HCT116 (cell line): ENCODE results near the gene CRLF3.
"Not testable (repeated sequence)": the region's sequence is repeated elsewhere in the genome, so short reads cannot be mapped to it uniquely, and the experiment has no call there.

ENCODE experiments used
- EZH2 ChIP-seq: fragments of 200-600 bp; sonication (generic); IDR thresholded peaks from 2 replicates; pipeline ENCODE4 v1.6.1; 2017; ENCODE audit warnings: antibody characterized with exemption, mixed run types
- POLR2A ChIP-seq: IDR thresholded peaks from 2 replicates; pipeline ENCODE4 v1.7.0; 2011; ENCODE audit warnings: borderline replicate concordance; ENCODE audit not compliant: insufficient read depth, insufficient read length; ENCODE audit errors: extremely low read depth
- POLR2AphosphoS5 ChIP-seq: IDR thresholded peaks from 2 replicates; pipeline ENCODE4 v1.6.1; 2011; ENCODE audit warnings: mild to moderate bottlenecking, low read depth, low read length, moderate library complexity
- RAD21 ChIP-seq: IDR thresholded peaks from 2 replicates; pipeline ENCODE4 v1.6.1; 2012; ENCODE audit warnings: low read depth, mild to moderate bottlenecking
- SIN3A ChIP-seq: IDR thresholded peaks from 2 replicates; pipeline ENCODE4 v1.6.1; 2012; ENCODE audit warnings: low read depth
- SP1 ChIP-seq: IDR thresholded peaks from 2 replicates; pipeline ENCODE4 v1.6.1; 2012; ENCODE audit warnings: low read depth
- SRF ChIP-seq: IDR thresholded peaks from 2 replicates; pipeline ENCODE4 v1.6.1; 2012; ENCODE audit warnings: low read depth
- ZNF274 ChIP-seq: fragments of 200-500 bp; sonication (Bioruptor generic); IDR thresholded peaks from 2 replicates; pipeline ENCODE4 v1.6.1; 2014; ENCODE audit warnings: mild to moderate bottlenecking, low read depth, low read length, inconsistent platforms
- TF ChIP-seq, protein P1 (sequence below), 3 experiments: fragments of 200-600 bp in 1 of 3; sonication (generic) in 1 of 3; IDR thresholded peaks in 2 of 3; conservative IDR thresholded peaks in 1 of 3; 2 replicates each; pipeline ENCODE4 v1.5.1; 2012 to 2017; ENCODE audit warnings: low read depth in 2 of 3, low read length in 2 of 3, antibody characterized with exemption in 1 of 3, borderline replicate concordance in 1 of 3, control low read depth in 1 of 3, mild to moderate bottlenecking in 1 of 3, mixed read lengths in 1 of 3, mixed run types in 1 of 3, moderate library complexity in 1 of 3; ENCODE audit not compliant: insufficient read depth in 1 of 3
- TF ChIP-seq, protein P2 (sequence below): IDR thresholded peaks from 2 replicates; pipeline ENCODE4 v1.6.1; 2012; ENCODE audit warnings: low read depth

DNA sequence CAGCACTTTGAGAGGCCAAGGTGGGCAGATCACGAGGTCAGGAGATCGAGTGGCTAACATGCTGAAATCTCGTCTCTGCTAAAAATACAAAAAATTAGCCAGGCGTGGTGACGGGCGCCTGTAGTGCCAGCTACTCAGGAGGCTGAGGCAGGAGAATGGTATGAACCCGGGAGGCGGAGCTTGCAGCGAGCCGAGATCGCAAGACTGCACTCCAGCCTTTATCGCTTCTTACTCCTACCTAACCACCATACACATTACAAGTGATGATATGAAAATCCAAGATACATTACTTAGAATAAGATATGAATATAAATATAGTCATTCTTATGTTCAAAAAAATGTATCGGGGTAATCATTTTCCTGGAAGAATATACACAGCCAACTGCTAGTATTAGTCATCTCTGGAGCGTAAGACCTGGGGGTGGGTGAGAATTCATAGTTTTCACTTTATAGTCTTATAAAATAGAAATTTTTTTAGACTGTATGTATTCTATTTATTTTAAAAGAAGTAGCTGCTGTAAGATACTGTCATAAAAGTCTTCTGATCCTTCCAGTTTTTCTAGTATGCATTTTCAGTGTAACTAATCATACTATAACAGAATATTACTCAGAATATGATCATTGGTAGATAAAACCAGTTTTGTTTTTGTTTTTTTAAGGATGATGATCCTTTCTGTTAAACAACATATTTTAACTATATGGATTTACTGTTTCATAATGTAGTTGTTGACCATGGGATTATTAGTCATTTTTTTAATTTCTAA lies 56.7 kb downstream of the CRLF3 start:
- not testable (repeated sequence) for TF ChIP-seq EZH2, POLR2A, SP1, POLR2AphosphoS5, ZNF274, SIN3A, SRF, RAD21
- TF ChIP-seq, protein P1, sequence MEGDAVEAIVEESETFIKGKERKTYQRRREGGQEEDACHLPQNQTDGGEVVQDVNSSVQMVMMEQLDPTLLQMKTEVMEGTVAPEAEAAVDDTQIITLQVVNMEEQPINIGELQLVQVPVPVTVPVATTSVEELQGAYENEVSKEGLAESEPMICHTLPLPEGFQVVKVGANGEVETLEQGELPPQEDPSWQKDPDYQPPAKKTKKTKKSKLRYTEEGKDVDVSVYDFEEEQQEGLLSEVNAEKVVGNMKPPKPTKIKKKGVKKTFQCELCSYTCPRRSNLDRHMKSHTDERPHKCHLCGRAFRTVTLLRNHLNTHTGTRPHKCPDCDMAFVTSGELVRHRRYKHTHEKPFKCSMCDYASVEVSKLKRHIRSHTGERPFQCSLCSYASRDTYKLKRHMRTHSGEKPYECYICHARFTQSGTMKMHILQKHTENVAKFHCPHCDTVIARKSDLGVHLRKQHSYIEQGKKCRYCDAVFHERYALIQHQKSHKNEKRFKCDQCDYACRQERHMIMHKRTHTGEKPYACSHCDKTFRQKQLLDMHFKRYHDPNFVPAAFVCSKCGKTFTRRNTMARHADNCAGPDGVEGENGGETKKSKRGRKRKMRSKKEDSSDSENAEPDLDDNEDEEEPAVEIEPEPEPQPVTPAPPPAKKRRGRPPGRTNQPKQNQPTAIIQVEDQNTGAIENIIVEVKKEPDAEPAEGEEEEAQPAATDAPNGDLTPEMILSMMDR (IDR thresholded peaks at IDR 0.05 in 2 of 3, conservative IDR thresholded peaks at IDR 0.05 in 1 of 3; ENCODE audit: borderline replicate concordance in 1 of 3, insufficient read depth in 1 of 3, low read depth in 2 of 3, low read length in 2 of 3) = not testable (repeated sequence)
- TF ChIP-seq, protein P2, sequence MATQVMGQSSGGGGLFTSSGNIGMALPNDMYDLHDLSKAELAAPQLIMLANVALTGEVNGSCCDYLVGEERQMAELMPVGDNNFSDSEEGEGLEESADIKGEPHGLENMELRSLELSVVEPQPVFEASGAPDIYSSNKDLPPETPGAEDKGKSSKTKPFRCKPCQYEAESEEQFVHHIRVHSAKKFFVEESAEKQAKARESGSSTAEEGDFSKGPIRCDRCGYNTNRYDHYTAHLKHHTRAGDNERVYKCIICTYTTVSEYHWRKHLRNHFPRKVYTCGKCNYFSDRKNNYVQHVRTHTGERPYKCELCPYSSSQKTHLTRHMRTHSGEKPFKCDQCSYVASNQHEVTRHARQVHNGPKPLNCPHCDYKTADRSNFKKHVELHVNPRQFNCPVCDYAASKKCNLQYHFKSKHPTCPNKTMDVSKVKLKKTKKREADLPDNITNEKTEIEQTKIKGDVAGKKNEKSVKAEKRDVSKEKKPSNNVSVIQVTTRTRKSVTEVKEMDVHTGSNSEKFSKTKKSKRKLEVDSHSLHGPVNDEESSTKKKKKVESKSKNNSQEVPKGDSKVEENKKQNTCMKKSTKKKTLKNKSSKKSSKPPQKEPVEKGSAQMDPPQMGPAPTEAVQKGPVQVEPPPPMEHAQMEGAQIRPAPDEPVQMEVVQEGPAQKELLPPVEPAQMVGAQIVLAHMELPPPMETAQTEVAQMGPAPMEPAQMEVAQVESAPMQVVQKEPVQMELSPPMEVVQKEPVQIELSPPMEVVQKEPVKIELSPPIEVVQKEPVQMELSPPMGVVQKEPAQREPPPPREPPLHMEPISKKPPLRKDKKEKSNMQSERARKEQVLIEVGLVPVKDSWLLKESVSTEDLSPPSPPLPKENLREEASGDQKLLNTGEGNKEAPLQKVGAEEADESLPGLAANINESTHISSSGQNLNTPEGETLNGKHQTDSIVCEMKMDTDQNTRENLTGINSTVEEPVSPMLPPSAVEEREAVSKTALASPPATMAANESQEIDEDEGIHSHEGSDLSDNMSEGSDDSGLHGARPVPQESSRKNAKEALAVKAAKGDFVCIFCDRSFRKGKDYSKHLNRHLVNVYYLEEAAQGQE = not testable (repeated sequence)
